Stomach (tissue), 4 donors: ENCODE data around the gene S100A8.

Experiments
- CTCF ChIP-seq, 7 experiments: fragments of 450-650 bp in 4 of 7; fragments of 200-600 bp in 3 of 7; sonication (generic) in 3 of 7; IDR thresholded peaks; one replicate each; pipeline ENCODE4 v1.5.1; 2016 to 2019; ENCODE audit warnings: antibody characterized with exemption in 7 of 7, control low read depth in 2 of 7, mild to moderate bottlenecking in 1 of 7
- POLR2A ChIP-seq, 4 donors: fragments of 450-650 bp; IDR thresholded peaks; one replicate each; pipeline ENCODE4 v1.6.1; 2016; ENCODE audit warnings: antibody characterized with exemption in 4 of 4, control low read depth in 2 of 4, mild to moderate bottlenecking in 1 of 4, moderate library complexity in 1 of 4

DNA sequence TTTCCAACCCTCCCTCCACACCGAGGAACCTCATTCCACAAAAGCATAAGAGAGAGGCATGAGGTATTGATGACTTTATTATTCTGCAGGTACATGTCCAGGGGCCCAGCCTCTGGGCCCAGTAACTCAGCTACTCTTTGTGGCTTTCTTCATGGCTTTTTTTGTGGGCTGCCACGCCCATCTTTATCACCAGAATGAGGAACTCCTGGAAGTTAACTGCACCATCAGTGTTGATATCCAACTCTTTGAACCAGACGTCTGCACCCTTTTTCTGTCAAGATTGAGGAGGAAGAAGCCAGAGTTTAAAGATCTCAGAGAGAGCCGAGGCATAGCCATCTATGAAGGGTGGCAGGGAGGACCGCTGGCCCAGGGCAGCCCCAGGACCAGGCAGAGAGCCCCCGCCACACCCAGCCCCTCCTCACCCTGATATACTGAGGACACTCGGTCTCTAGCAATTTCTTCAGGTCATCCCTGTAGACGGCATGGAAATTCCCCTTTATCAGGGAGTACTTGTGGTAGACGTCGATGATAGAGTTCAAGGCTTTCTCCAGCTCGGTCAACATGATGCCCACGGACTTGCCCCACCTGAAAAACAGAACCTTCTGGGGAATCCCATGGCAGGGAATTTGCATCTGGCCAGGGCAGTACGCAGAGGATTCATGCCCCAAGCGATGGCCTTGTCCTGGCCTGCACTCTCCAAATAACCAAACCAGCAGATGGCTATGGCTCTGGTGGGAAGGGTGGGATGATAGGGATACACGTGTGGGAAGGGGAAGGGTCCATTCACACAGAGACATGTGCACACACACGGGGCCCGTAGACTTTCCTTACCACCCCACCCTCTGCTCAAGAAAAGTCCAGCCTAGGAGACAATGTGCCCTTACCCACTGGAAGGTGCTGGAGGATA, 647 bp downstream of the S100A8 start:
- TF ChIP-seq CTCF (IDR thresholded peaks at IDR 0.05) (no peak), POLR2A (IDR thresholded peaks at IDR 0.05) (no peak)
